OCI-LY1 (cell line): ENCODE measurements around the gene GABRP.

ENCODE experiments used
- H2AFZ ChIP-seq: fragments of 200-600 bp; sonication (generic), shearing (Covaris generic); 2 replicates; pipeline ENCODE4 v1.6.0; 2014; ENCODE audit warnings: antibody characterized with exemption, mild to moderate bottlenecking, low read length
- H3F3A ChIP-seq: fragments of 200-600 bp; sonication (generic), shearing (Covaris generic); 2 replicates; pipeline ENCODE4 v1.6.0; 2014; ENCODE audit warnings: mild to moderate bottlenecking, antibody characterized with exemption, low read length, moderate library complexity; ENCODE audit not compliant: insufficient read depth
- H3K27ac ChIP-seq: fragments of 200-600 bp; sonication (generic); 2 replicates; pipeline ENCODE4 v1.5.1; 2014; ENCODE audit warnings: low read length, mixed run types, mild to moderate bottlenecking, low read depth; ENCODE audit not compliant: poor library complexity, severe bottlenecking
- H3K27me3 ChIP-seq: fragments of 200-600 bp; sonication (generic); 2 replicates; pipeline ENCODE4 v1.6.0; 2014; ENCODE audit warnings: antibody characterized with exemption, mild to moderate bottlenecking, low read length, moderate library complexity; ENCODE audit not compliant: insufficient read depth
- H3K36me3 ChIP-seq: fragments of 200-600 bp; sonication (generic); 2 replicates; pipeline ENCODE4 v1.6.1; 2014; ENCODE audit warnings: mild to moderate bottlenecking, antibody characterized with exemption, low read length, moderate library complexity, mixed read lengths; ENCODE audit not compliant: insufficient read depth
- H3K4me1 ChIP-seq: fragments of 200-600 bp; sonication (generic); 2 replicates; pipeline ENCODE4 v1.5.1; 2014; ENCODE audit warnings: mild to moderate bottlenecking, low read length, moderate library complexity; ENCODE audit not compliant: insufficient read depth, severe bottlenecking
- H3K4me2 ChIP-seq: fragments of 200-600 bp; sonication (generic), shearing (Covaris generic); 2 replicates; pipeline ENCODE4 v1.6.1; 2014; ENCODE audit warnings: low read length
- H3K4me3 ChIP-seq: fragments of 200-600 bp; sonication (generic); 2 replicates; pipeline ENCODE4 v1.5.1; 2014; ENCODE audit warnings: low read length, low read depth, mild to moderate bottlenecking, mixed read lengths; ENCODE audit not compliant: poor library complexity, severe bottlenecking
- H3K79me2 ChIP-seq: fragments of 200-600 bp; shearing (Covaris generic); 2 replicates; pipeline ENCODE4 v1.6.1; 2016; ENCODE audit warnings: mixed run types, low read length, mixed read lengths; ENCODE audit not compliant: insufficient read depth
- H3K9ac ChIP-seq: fragments of 200-600 bp; sonication (generic), shearing (Covaris generic); 2 replicates; pipeline ENCODE4 v1.6.1; 2014; ENCODE audit warnings: mild to moderate bottlenecking, low read length, mixed read lengths
- H3K9me2 ChIP-seq: fragments of 200-600 bp; sonication (generic), shearing (Covaris generic); 2 replicates; pipeline ENCODE4 v1.6.1; 2014; ENCODE audit warnings: low read depth, mild to moderate bottlenecking, low read length, mixed read lengths
- H3K9me3 ChIP-seq: fragments of 200-600 bp; shearing (Covaris generic); 2 replicates; pipeline ENCODE4 v1.6.1; 2014; ENCODE audit warnings: low read length, mixed read lengths
- H4K20me1 ChIP-seq: fragments of 200-600 bp; sonication (generic), shearing (Covaris generic); 2 replicates; pipeline ENCODE4 v1.6.0; 2016; ENCODE audit warnings: mild to moderate bottlenecking, low read length; ENCODE audit not compliant: insufficient read depth
- CTCF ChIP-seq: fragments of 200-600 bp; sonication (generic), shearing (Covaris generic); IDR thresholded peaks from 2 replicates; pipeline ENCODE4 v1.5.1; 2017; ENCODE audit warnings: mild to moderate bottlenecking, antibody characterized with exemption, low read length, moderate library complexity, mixed read lengths
- EZH2 ChIP-seq: fragments of 200-600 bp; sonication (generic), shearing (Covaris generic); IDR thresholded peaks from 2 replicates; pipeline ENCODE4 v1.8.0; 2017; ENCODE audit warnings: borderline replicate concordance, mixed run types, mild to moderate bottlenecking, antibody characterized with exemption, low read length, moderate library complexity, mixed read lengths

GABRP gene

GRCh38 chr5:170783498-170784247 is at the start of gene GABRP:
TSS of gene GABRP (plus strand) at chr5:170783725. CDS start at chr5:170788616, 4,891 bp downstream.
- TF ChIP-seq EZH2 (no peak), CTCF (no peak)
- no peaks in the 10 kb centered on the region for H3K9me2 ChIP-seq

GRCh38 chr5:170736966-170737365 is 46.6 kb upstream of the GABRP start:
- Histone ChIP-seq H3K4me1 (no peaks in the 10 kb centered on the region), H3K4me2 (no peak overlapping the region), H4K20me1 (no peaks in the 10 kb centered on the region), H3K4me3 (no peak overlapping the region), H3K27me3 (no peaks in the 10 kb centered on the region; the same call in 1 of the 2 replicates), H3K79me2 (no peaks in the 10 kb centered on the region), H3K36me3 (no peaks in the 10 kb centered on the region), H3K9ac (no peak overlapping the region), H3K9me3 (no peaks in the 10 kb centered on the region), H2AFZ (no peak overlapping the region), H3F3A (no peaks in the 10 kb centered on the region), H3K9me2 (no peaks in the 10 kb centered on the region), H3K27ac (no peak overlapping the region)
- no peak for TF ChIP-seq CTCF

More at GRCh38 chr5:170783498-170784247, at the start of gene GABRP:
- H3K4me3 ChIP-seq: no peak within 1 kb of the TSS
- H3K9me3 ChIP-seq: no peaks in the 10 kb centered on the region
- H3K79me2 ChIP-seq: no peaks in the 10 kb centered on the region
- no peaks in the 10 kb centered on the region for H4K20me1 ChIP-seq
- no peaks in the 10 kb centered on the region for H3F3A ChIP-seq
- peaks cover 4% of the 10 kb centered on the region; the same call in 1 of the 2 replicates for H3K27me3 ChIP-seq
- H3K4me1 ChIP-seq: no peaks in the 10 kb centered on the region
- H3K4me2 ChIP-seq: no peak within 1 kb of the TSS
- no peak within 1 kb of the TSS for H3K27ac ChIP-seq
- no peaks in the 10 kb centered on the region for H3K36me3 ChIP-seq
- H3K9ac ChIP-seq: no peak within 1 kb of the TSS
- no peak within 1 kb of the TSS for H2AFZ ChIP-seq

GRCh38 chr5:170737591-170737990 is 45.9 kb upstream of the GABRP start:
- Histone ChIP-seq H3K4me1 (no peaks in the 10 kb centered on the region), H3K27ac (no peak overlapping the region), H3K4me3 (no peak overlapping the region), H3K79me2 (no peaks in the 10 kb centered on the region), H3K27me3 (no peaks in the 10 kb centered on the region; the same call in 1 of the 2 replicates), H3K4me2 (no peak overlapping the region), H3K9ac (no peak overlapping the region), H2AFZ (no peak overlapping the region), H3K9me2 (no peaks in the 10 kb centered on the region), H3K36me3 (no peaks in the 10 kb centered on the region), H4K20me1 (no peaks in the 10 kb centered on the region), H3F3A (no peaks in the 10 kb centered on the region), H3K9me3 (no peaks in the 10 kb centered on the region)
- TF ChIP-seq EZH2: no peak
- no peak for TF ChIP-seq CTCF
